ENCODE measurements around the gene MUC5AC. TPM values are rescaled to one million over a fixed set of nuclear protein-coding genes. Genes with fewer than 3 reads are reported as not detected.

MUC5AC gene
- total RNA-seq, 1 experiment from 2014 or later, result 0.11 TPM

GRCh38 chr11:1121813-1122663 lies 35.7 kb upstream of the MUC5AC start:
- Histone ChIP-seq H3K4me2 (ENCODE audit: low read length) (no peak overlapping the region), H3K36me3 (ENCODE audit: low read depth, low read length) (no peaks in the 10 kb centered on the region), H3K4me1 (ENCODE audit: insufficient read depth, low read length) (no peaks in the 10 kb centered on the region), H3F3A (ENCODE audit: low read length, unreplicated experiment) (no peaks in the 10 kb centered on the region), H3K9ac (ENCODE audit: low read length) (no peak overlapping the region), H3K79me2 (ENCODE audit: low read length) (no peaks in the 10 kb centered on the region), H3K4me3 (ENCODE audit: low read length) (no peak overlapping the region), H3K27me3 (ENCODE audit: low read length) (no peaks in the 10 kb centered on the region), H2AFZ (ENCODE audit: low read length) (no peak overlapping the region), H3K9me2 (replicated peaks; ENCODE audit: low read length) (no peaks in the 10 kb centered on the region), H4K20me1 (ENCODE audit: low read length) (no peaks in the 10 kb centered on the region), H3K27ac (ENCODE audit: low read length) (no peak overlapping the region), H3K9me3 (ENCODE audit: low read length) (no peaks in the 10 kb centered on the region)
- DNase-seq, result peak; percentile 23
- peak; percentile 57 for ATAC-seq
- no peak for TF ChIP-seq EZH2 (IDR thresholded peaks at IDR 0.05; ENCODE audit: low read length, unreplicated experiment)
- TF ChIP-seq EZH2phosphoT487 (IDR thresholded peaks at IDR 0.05; ENCODE audit: borderline replicate concordance, low read length), result no peak
- no peak for TF ChIP-seq CTCF (conservative IDR thresholded peaks at IDR 0.05; ENCODE audit: low read depth, low read length)
- ChIA-PET POLR2A (ENCODE audit: unreplicated experiment) (no interaction called here), CTCF (no interaction called here)
- intact Hi-C loops (cut with micrococcal nuclease), result no loop called here
- no TSS peak for BruUV-seq (replicated peaks)

GRCh38 chr11:1122664-1123002 lies 35.1 kb upstream of the MUC5AC start:
- H3K79me2 ChIP-seq (ENCODE audit: low read length), result no peaks in the 10 kb centered on the region
- ChIA-PET POLR2A (ENCODE audit: unreplicated experiment) (no interaction called here), CTCF (no interaction called here)
- H3K4me1 ChIP-seq (ENCODE audit: insufficient read depth, low read length), result no peaks in the 10 kb centered on the region
- H4K20me1 ChIP-seq (ENCODE audit: low read length), result no peaks in the 10 kb centered on the region
- H3F3A ChIP-seq (ENCODE audit: low read length, unreplicated experiment), result no peaks in the 10 kb centered on the region
- BruUV-seq (replicated peaks), result no TSS peak
- no peak overlapping the region for H3K4me3 ChIP-seq (ENCODE audit: low read length)
- no peak overlapping the region for H2AFZ ChIP-seq (ENCODE audit: low read length)
- intact Hi-C loops (cut with micrococcal nuclease), result no loop called here
- H3K27ac ChIP-seq (ENCODE audit: low read length), result no peak overlapping the region
- no peak overlapping the region for H3K9ac ChIP-seq (ENCODE audit: low read length)
- ATAC-seq (no peak), DNase-seq (no peak)
- no peaks in the 10 kb centered on the region for H3K27me3 ChIP-seq (ENCODE audit: low read length)
- H3K4me2 ChIP-seq (ENCODE audit: low read length), result no peak overlapping the region
- no peaks in the 10 kb centered on the region for H3K9me2 ChIP-seq (replicated peaks; ENCODE audit: low read length)
- TF ChIP-seq EZH2phosphoT487 (IDR thresholded peaks at IDR 0.05; ENCODE audit: borderline replicate concordance, low read length) (no peak), EZH2 (IDR thresholded peaks at IDR 0.05; ENCODE audit: low read length, unreplicated experiment) (no peak)
- no peaks in the 10 kb centered on the region for H3K36me3 ChIP-seq (ENCODE audit: low read depth, low read length)
- no peaks in the 10 kb centered on the region for H3K9me3 ChIP-seq (ENCODE audit: low read length)

GRCh38 chr11:1123970-1124369 lies 33.8 kb upstream of the MUC5AC start:
- Histone ChIP-seq H3K27ac (ENCODE audit: low read length) (no peak overlapping the region), H3F3A (ENCODE audit: low read length, unreplicated experiment) (no peaks in the 10 kb centered on the region), H2AFZ (ENCODE audit: low read length) (no peak overlapping the region), H3K4me3 (ENCODE audit: low read length) (no peak overlapping the region), H3K9ac (ENCODE audit: low read length) (no peak overlapping the region), H4K20me1 (ENCODE audit: low read length) (no peaks in the 10 kb centered on the region), H3K79me2 (ENCODE audit: low read length) (no peaks in the 10 kb centered on the region), H3K27me3 (ENCODE audit: low read length) (no peaks in the 10 kb centered on the region), H3K4me2 (ENCODE audit: low read length) (no peak overlapping the region), H3K36me3 (ENCODE audit: low read depth, low read length) (no peaks in the 10 kb centered on the region), H3K4me1 (ENCODE audit: insufficient read depth, low read length) (no peaks in the 10 kb centered on the region), H3K9me3 (ENCODE audit: low read length) (no peaks in the 10 kb centered on the region), H3K9me2 (replicated peaks; ENCODE audit: low read length) (no peaks in the 10 kb centered on the region)
- ChIA-PET POLR2A (ENCODE audit: unreplicated experiment) (no interaction called here), CTCF (no interaction called here)
- TF ChIP-seq CTCF (conservative IDR thresholded peaks at IDR 0.05; ENCODE audit: low read depth, low read length) (no peak), EZH2phosphoT487 (IDR thresholded peaks at IDR 0.05; ENCODE audit: borderline replicate concordance, low read length) (no peak), EZH2 (IDR thresholded peaks at IDR 0.05; ENCODE audit: low read length, unreplicated experiment) (no peak)
- no TSS peak for BruUV-seq (replicated peaks)
- ATAC-seq (no peak), DNase-seq (no peak)
- intact Hi-C loops (cut with micrococcal nuclease), result no loop called here
